ENCODE results near the gene TBC1D8. TPM values are rescaled to one million over a fixed set of nuclear protein-coding genes. Genes with fewer than 3 reads are reported as not detected.

TBC1D8 gene
- polyA plus RNA-seq, 3 donors, result 25.8 to 44.6 (median 41.0) TPM

GRCh38 chr2:101002562-101003277 is 148.5 kb downstream of the TBC1D8 start:
- peak; percentile 16 for DNase-seq

GRCh38 chr2:101001691-101002561 is 149.3 kb downstream of the TBC1D8 start, which contains the start of gene RPL31:
Gene RPL31 (plus strand): TSS chr2:101002289. CDS start chr2:101002702, 413 bp downstream.
- DNase-seq, result peak; percentile 98

DNA sequence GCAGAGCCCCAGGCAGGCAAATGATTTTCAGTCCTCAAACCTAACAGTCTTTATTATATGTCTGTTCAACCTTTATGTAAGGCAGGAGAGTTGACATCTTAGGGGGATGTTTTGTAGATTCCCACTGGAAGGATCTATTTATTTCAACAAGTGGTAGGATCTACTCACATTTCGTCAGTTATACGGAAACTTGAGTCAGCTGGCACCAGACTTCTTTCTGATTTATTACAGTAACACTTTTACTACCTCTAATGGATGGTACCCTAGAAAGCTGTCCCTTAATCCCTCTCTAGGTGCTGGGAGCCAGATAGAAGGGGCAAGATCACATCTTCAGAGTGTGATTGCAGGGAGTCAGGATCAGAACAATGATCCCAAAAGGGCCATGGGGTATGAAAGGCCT is 151.2 kb downstream of the TBC1D8 start:
- DNase-seq, result no peak

- DNase-seq, result no peak
Measured at GRCh38 chr2:100998235-100998573, 153.0 kb downstream of the TBC1D8 start.

GRCh38 chr2:100997509-100998234 is 153.5 kb downstream of the TBC1D8 start:
- no peak for DNase-seq

DNA sequence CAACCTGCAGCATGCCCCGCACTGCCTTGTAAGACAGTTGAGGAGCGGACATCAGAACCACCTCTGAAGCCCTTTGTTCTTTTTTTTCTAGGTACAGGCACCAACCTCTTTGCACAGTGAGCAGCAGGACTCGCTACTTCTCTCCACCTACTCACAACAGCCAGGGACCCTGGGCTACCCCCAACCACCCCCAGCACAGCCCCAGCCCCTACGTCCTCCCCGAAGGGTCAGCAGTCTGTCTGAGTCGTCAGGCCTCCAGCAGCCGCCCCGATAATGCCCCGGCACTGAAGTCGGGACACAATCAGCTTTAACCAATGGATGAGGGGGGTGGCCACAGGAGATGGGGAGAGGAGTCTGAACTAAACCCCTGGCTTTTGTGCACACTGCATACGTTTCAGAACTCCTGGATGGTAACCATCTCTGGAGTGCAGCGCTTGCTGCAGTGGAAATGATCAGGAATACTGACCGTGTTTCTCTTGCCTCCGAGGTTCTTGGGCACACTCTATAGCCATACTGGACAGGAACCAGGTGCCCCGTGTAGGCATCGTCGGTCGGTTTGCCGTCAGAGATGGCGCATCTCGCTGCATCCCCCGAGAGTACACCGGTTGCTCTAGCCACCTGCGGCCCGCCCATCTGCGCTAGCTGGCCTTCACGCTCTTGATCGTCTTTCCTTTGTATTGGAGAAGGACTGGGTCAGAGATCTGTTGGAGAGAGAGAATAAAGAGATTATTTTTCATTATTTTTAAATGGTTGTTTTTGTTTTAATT is 155.7 kb downstream of the TBC1D8 start:
- DNase-seq, result no peak

DNA sequence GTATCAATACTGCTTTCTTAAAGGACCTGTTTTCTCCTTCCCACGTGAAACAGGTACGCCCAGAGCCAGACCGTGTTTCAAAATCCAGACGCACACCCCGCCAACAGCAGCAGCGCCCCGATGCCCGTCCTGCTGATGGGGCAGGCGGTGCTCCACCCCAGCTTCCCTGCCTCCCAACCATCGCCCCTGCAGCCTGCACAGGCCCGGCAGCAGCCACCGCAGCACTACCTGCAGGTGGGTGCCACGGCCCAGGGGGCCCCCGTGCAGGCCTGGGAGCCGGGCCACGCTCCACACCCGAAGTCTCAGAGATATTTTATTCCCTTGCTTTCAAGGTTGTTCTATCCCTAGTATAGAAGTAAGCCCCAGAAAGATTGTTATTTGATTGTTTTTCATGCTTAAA is 157.9 kb downstream of the TBC1D8 start:
- DNase-seq, result no peak

GRCh38 chr2:100992262-100992661 is 158.9 kb downstream of the TBC1D8 start:
- no peak for DNase-seq

DNA sequence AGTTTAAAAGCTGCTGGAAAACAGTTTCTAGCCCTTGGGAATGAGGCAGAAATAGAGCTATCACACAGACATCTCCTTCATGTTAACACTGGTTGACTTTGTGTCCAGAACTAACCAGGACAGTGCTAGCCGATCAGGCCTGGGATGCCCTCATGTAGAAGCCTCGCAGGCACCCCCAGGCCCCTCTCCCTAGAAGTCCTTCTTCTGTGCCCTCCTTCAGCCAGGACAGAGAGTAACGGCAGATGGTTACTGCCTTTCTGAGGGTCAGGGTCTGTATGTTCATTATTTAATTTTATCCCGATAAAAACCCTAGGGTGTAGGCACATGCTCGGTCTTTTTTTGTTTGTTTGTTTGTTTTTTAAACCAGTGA is 159.8 kb downstream of the TBC1D8 start:
- DNase-seq, result no peak

GRCh38 chr2:100990650-100991403 is 160.4 kb downstream of the TBC1D8 start:
- no peak for DNase-seq

DNA sequence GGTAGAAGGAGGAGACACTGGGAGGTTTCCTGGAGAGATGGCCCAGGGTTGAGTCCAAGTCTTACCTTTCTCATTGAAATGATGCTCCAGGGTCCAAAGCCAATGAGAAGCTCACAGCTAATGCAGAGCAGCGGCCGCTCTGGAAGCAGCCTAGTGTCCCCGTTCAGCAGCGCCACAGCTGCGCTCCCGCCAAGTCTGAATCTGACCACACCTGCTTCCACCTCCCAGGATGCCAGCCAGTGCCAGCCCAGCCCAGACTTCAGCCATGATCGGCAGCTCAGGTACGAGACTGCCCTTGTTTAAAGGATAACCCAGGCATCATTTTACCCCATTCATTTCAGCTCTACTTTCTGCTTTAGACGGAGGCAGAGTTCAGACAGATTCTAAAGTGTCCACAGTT is 161.0 kb downstream of the TBC1D8 start:
- no peak for DNase-seq

DNA sequence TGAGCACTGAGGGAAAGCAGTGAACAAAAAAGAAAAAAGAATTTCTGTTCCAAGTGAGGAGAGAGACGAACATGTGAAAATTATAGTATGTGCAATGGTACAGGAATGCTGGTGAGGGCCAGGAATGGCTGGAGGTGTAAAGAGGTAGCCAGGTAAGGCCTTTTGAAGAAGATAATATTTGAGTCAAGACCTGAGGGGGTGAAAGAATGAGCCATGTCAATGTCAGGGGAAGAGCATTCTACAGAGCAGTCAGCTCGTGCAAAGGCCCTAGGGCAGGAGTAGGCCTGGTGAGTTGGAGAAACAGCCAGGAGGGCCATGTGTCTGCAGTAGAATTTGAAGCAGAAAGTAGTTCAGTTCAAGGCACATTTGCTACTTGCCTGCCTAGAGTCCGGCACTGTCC is 161.5 kb downstream of the TBC1D8 start:
- no peak for DNase-seq

- no peak for DNase-seq
Measured at GRCh38 chr2:100988630-100989417, 162.4 kb downstream of the TBC1D8 start.

DNA sequence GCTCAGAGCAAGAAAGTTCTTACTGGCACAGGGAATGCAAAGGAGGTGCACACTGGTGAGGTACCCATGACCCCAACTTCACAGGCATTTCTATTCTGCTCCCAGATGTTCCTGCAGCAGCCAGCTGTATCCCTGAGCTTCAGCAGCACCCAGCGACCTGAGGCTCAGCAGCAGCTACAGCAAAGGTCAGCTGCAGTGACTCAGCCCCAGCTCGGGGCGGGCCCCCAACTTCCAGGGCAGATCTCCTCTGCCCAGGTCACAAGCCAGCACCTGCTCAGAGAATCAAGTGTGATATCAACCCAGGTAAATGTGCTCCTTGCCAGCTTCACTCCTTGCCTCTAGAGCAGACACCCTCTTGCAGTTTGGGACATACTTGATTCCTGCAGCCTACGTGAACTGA is 163.2 kb downstream of the TBC1D8 start:
- no peak for DNase-seq

- no peak for DNase-seq
Measured at GRCh38 chr2:100987536-100987935, 163.6 kb downstream of the TBC1D8 start.

DNA sequence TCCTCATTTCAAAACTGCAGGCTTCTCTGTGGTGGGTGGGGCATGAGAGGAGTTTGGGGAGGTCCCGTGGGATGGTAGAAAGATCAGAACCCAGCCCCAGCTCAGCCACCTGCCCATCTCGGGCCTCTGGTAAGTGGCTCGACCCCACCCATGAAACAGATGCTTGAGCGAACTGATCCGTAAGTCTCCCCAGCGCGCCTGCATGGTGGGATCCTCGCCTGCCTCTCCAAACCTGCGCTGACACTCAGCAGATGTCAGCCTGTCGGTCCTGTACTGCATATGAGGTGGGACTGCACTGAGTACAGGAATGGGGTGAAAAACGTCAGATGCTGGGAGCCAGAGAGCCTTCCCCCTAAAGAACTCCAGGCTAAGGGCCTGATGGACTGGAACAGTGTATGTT is 165.0 kb downstream of the TBC1D8 start:
- DNase-seq, result no peak

DNA sequence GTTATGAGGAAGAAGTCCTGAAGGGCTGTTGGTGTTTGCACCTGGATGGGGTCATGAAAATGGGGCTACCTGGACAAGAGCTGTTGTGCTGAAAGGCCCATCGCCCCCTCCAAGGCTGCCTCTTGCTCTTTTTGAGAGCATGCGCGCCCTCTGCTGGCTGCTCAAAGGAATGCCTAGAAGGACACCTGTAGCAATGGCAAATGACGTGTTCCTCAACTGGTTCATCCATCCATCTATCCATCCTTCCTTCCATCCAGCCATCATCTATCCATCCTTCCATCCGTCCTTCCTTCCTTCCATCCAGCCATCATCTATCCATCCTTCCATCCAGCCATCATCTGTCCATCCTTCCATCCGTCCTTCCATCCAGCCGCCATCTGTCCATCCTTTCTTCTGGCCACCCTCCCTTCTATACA is 166.3 kb downstream of the TBC1D8 start:
- peak; percentile 65 for DNase-seq

- DNase-seq, result no peak
Measured at GRCh38 chr2:100983684-100984310, 167.4 kb downstream of the TBC1D8 start.

DNA sequence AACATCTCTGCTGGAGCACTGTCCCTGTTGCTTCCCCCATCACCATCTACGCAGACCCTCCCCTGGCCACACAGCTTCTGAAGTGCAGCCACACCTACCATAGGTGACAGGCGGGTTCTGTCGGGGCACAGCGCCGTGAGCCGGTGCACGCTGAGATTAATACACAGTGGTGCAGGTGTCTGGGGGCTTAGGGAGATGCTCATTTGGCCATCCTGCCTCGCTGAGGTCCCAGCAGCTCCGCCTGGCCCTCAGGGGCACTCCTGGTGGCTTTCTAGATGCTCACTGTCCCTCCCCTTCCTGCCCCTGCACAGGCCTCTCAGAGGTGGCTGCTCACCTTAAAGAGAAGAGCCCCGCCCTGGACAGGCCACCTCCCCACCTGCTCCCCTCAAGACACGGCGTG is 168.0 kb downstream of the TBC1D8 start:
- DNase-seq, result no peak

DNA sequence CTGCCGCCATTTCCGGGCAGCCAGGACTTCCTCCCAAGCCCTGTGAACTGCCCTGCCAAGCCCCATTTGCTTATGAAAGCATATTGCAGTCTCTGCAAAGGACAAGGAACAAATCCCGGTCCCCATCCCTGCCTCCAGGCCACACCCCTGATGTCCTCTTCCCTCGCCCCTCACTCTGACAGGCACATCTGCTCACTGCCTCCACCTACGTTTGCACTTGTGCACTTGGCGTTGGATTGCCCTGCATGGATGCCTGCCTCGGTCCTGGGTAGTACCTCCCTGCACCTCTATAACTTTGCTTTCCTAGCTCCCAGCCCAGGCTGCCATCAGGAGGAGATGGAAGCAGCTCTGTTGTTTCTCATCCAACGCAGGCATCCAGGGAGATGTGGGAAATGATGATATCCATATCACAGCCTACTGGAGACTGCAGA is 168.7 kb downstream of the TBC1D8 start:
- no peak for DNase-seq

Measured in renal pelvis (tissue), 4 donors.